Measurements from ENCODE around the gene BEST1.

DNA sequence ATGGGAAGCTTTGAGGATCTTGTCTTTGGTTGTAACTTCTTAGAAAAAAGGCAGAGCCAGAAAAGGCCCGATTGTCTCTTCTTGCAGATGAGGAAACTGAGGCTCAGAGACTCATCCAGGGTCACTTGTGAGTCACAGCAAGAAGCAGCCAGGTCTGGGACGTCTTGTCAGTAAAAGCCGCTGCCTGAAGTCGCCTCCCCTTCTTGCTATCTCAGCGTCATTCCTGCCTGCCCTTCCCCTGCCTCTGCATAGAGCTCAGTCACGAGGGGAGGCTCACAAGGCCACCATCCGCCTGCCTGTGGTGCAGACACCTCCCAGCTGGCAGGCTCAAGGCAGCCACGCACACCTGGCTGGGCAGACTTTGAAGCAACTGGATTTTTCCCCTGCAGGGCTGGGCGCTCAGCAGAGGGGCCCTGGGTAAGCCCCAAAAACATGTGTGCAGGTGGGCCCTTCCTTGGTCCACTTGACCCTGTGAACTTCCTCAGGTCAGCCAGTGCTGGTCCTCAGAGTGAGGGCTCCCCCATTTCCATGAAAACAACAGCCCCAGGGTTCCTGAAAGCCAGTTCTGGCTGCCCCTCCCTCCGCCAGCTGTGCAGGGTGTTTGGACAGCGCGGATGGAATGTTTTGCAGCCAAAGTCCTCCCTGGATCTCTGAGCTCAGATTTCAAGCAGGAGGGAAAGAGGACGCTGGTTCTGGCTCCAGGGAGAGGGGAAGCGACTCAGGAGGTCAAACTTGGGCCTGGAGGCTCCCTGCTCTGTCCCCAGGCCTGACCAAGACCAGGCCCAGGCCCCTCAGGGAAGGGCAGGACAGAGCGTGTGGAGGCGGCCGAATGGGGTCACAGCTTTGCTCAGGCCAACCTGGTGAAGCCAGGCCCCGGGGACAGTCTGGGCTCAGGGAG is 26.7 kb upstream of the BEST1 start:
- no peak for TF ChIP-seq POLR2AphosphoS5 (IDR thresholded peaks at IDR 0.05; ENCODE audit: low read depth, low read length)
- TF ChIP-seq POLR2A (IDR thresholded peaks at IDR 0.05; ENCODE audit: low read depth, low read length) = no peak

All from GM12892 (cell line).